Ovary (tissue), 3 donors: Measurements from ENCODE around the gene NOL8.

ENCODE experiments used
- EP300 ChIP-seq: sonication (generic); formaldehyde crosslinking; IDR thresholded peaks from one replicate; pipeline ENCODE4 v1.6.1; 2017; ENCODE audit warnings: antibody characterized with exemption
- POLR2A ChIP-seq: fragments of 450-650 bp; IDR thresholded peaks from one replicate; pipeline ENCODE4 v1.6.1; 2017; ENCODE audit warnings: antibody characterized with exemption, mild to moderate bottlenecking, moderate library complexity
- TF ChIP-seq, protein P1 (sequence below), 3 donors: fragments of 450-650 bp in 2 of 3; fragments of 200-600 bp in 1 of 3; IDR thresholded peaks; one replicate each; pipeline versions ENCODE4 v1.5.1 to v1.8.0; 2016 to 2022; ENCODE audit warnings: antibody characterized with exemption in 3 of 3, mild to moderate bottlenecking in 1 of 3
- donor health status: DM: no; HTN: no; CAD: no.

- TF ChIP-seq, protein P1, sequence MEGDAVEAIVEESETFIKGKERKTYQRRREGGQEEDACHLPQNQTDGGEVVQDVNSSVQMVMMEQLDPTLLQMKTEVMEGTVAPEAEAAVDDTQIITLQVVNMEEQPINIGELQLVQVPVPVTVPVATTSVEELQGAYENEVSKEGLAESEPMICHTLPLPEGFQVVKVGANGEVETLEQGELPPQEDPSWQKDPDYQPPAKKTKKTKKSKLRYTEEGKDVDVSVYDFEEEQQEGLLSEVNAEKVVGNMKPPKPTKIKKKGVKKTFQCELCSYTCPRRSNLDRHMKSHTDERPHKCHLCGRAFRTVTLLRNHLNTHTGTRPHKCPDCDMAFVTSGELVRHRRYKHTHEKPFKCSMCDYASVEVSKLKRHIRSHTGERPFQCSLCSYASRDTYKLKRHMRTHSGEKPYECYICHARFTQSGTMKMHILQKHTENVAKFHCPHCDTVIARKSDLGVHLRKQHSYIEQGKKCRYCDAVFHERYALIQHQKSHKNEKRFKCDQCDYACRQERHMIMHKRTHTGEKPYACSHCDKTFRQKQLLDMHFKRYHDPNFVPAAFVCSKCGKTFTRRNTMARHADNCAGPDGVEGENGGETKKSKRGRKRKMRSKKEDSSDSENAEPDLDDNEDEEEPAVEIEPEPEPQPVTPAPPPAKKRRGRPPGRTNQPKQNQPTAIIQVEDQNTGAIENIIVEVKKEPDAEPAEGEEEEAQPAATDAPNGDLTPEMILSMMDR (IDR thresholded peaks at IDR 0.05), result no peak
- TF ChIP-seq POLR2A (no peak), EP300 (no peak)
Measured at GRCh38 chr9:92341578-92341977, 16.4 kb upstream of the NOL8 start.
